ENCODE measurements around the gene ANKRD12. TPM values are rescaled to one million over a fixed set of nuclear protein-coding genes. Genes with fewer than 3 reads are reported as not detected.
"Not testable (repeated sequence)": the region's sequence is repeated elsewhere in the genome, so short reads cannot be mapped to it uniquely, and the experiment has no call there.

Gene ANKRD12
- total RNA-seq, 2 experiments from 2014 or later: 54.2 to 57.2 TPM

DNA sequence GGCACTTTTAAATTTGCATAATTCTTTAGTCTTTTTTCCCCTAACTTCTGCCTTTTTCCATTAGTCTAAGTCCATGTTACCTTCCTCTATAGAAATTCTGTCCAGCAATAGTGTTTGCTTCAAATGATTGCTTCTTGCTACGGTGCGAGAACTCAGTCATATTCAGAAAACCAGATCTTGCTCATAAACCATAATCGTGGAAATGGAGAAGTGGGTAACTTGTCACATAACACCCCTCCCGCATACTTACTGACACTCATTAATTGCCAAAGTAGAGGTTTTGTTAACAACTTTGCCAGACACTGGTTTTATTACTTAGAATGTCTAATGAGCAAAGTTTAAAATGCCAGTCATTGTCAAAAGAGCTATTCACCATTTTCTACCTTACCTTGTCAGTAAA lies 103.7 kb downstream of the ANKRD12 start:
- POLR2A ChIA-PET: interaction anchor here (1.0 kb wide), 1 partner anchor 157 kb away, joined by 3 read pairs; no protein-coding TSS in a partner anchor
- CTCF ChIA-PET: interaction anchor here (1.3 kb wide), 1 partner anchor 103 kb away, joined by 3 read pairs; no protein-coding TSS in a partner anchor

DNA sequence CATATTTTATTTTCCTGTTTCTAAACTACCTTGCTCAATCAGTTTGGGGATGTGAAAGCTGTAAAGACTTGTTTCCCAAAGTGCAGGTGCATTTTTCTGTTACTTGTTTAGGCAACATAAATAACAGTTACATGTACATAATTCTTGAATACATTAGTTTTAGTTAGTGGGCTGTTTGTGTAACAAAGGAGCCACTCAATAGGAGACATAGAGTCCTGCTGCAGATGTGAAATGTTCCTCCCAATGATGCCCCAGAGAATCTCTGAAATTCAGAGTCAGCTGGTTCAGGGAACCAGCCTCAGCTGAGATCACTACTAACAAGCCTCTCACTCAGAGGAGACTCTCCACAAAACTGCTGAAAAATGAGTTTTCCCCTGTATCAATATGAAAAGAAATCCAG lies 106.4 kb downstream of the ANKRD12 start:
- POLR2A ChIA-PET: no interaction called here
- CTCF ChIA-PET: no interaction called here

DNA sequence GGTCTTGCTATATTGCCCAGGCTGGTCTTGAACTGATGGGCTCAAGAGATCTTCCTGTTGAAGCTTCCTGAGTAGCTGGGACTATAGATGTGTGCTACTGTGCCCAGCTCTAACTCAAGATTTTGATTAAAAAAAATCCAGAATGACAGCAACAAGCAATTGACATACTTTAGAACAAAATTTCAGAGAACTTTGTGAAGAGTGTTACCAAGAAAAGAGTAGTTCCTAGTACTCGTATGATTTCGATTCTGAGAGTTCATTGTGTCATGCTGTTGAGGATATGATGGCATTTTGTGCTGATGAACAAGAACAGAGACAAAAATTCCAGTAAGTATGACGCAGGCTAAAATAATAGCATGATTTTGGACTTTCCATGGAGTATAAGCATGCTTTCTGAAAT lies 107.8 kb downstream of the ANKRD12 start:
- ChIA-PET POLR2A (interaction anchor here (0.9 to 1.1 kb wide), 2 partner anchors 85 to 222 kb away, joined by 3 read pairs; no protein-coding TSS in a partner anchor), CTCF (interaction anchor here (1.0 kb wide), 1 partner anchor 161 kb away, joined by 3 read pairs; no protein-coding TSS in a partner anchor)

DNA sequence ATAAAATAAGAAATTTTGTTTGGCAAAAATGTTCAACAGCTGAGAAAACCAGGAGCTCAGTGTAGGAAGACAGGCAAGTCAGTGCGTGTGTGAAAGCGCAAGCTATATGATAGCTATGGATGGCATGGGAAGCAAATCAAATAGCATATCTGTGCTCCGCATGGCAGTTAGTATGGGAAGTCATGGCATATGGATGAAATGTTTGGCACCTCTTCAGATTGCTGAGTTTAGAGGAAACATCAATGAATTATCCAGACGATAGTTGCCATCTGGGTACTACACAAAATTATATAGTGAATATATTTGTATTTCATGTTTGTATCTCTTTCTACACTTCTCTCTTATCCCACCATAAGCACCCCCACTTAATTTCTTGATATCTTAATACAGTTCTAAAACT lies 112.1 kb downstream of the ANKRD12 start:
- CTCF ChIA-PET: no interaction called here
- POLR2A ChIA-PET: no interaction called here

DNA sequence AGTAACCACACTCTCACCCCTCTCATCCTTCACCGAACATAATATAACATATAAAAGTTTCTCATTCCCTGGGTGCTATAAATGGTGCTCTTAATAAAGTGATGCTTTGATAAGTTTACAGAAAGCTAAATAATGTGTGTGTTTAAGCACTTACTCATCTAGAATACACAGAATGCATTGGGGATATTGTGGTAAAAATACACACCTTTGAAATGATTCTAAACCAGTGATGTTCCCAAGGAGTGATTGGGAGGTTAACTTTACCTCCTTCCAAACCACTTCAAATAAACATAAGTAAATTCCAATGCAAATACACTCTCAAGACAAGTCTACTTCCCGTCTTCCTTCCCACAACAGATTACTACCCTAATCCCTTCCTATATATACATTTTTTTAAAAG lies 112.7 kb downstream of the ANKRD12 start:
- ChIA-PET POLR2A (interaction anchor here (0.6 kb wide), 1 partner anchor 147 kb away, joined by 4 read pairs; no protein-coding TSS in a partner anchor), CTCF (no interaction called here)

DNA sequence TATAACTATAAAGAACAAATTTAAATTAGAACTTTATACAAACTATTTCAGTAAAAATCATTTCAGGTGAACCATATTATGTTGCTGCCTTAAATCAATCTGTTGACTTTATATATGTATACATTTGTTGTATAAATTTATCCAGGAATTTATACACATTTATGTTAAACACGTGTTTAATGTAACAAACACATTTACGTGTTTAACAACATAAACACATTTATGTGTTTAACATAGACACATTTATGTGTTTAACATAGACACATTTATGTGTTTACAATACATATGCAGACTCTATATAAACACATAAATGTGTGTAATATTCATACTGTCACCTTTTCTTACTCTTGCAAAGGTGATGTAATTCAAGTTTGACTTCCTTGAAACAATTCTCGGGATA lies 122.6 kb downstream of the ANKRD12 start:
- CTCF ChIA-PET: no interaction called here
- POLR2A ChIA-PET: no interaction called here

DNA sequence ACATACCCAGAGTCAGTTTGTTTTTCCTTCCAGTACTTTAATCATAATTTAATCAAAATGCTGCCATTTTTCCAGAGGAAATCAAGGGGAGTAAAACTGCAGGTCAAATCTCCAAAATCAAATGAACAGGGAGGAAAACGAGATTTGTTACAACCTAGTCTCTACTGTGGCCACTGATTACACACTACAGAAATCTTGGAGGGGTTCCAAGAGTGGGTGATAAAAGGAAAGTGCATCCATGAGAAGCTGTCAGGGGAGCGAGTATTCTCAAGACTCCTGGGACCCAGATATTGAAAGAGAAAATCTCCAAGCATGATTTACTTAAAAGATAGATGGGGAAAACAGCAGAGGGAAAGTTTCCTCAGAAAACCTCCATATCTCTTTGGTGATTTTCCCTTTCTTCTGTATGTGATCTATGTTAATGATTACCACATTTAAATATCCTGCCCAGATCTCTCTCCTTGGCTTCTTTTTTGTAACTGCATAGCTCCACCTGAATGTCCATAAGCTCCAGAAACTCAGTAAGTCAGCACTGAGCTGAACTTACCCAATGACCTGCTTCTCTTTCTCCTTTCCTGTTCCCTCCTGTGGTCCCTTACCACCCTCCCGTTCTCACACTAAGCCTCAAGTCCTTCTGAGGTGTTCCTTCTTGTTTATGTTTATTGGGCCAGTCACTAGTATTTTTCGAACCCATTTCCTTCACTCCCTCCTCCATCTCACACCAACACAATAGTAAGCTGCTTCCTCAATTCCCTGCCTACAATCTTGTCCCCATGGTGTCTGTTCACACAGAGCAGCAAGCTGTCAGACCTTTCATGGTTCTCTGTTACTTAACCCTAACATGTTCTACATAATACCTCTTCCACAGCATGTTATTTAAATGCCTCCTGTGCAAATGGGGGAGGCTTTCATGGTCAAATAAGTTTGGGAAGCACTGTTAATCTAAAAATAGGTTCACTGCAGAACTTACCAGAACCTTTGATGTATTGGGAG lies 124.1 kb downstream of the ANKRD12 start:
- ChIA-PET CTCF (no interaction called here), POLR2A (no interaction called here)

DNA sequence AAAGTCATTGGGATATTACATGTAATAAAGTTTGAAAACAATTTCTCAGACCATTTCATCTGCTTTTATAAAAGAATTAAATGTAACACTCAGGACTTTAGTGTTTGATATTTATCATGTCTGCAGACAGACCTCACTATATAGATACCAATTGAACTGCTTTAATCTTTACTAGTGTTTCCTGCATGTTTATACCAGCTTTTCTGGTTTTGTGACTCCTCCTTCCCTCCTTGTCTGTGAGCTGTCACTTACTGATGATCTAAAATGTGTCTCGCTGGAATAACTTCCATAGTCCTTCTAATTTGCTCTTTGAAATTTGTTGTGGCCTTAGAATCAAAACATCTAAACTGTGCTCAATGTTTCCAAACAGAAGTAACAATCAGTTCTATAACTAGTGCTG lies 126.7 kb downstream of the ANKRD12 start:
- ChIA-PET POLR2A (no interaction called here), CTCF (no interaction called here)

DNA sequence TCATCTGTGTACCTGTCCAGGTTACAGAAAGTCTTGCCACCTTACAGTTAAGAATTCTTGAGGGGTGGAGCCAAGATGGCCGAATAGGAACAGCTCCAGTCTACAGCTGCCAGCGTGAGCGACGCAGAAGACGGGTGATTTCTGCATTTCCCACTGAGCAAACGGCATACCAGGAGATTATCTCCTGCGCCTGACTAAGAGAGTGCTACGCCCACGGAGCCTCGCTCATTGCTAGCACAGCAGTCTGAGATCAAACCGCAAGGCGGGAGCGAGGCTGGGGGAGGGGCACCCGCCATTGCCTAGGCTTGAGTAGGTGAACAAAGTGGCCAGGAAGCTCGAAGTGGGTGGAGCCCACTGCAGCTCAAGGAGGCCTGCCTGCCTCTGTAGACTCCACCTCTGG lies 128.2 kb downstream of the ANKRD12 start:
- CTCF ChIA-PET, POLR2A ChIA-PET: not testable (repeated sequence)

DNA sequence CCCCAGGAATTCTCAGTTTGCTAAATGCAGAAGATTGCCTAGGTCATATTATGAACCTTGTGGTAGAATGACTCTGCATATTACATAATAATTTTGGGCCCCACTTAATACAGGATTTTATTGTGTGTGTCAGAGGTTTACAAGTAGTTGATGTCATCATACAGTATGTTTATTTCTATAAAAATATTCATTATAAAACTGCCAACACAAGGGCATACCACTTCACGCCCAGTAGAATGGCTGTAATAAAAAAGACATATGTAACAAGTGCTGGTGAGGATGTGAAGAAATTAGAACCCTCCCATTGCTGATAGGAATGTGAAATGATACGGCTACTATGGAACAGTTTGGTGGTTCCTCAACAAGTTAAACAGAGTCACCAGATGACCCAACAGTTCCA lies 136.6 kb downstream of the ANKRD12 start:
- ChIA-PET POLR2A (no interaction called here), CTCF (no interaction called here)

DNA sequence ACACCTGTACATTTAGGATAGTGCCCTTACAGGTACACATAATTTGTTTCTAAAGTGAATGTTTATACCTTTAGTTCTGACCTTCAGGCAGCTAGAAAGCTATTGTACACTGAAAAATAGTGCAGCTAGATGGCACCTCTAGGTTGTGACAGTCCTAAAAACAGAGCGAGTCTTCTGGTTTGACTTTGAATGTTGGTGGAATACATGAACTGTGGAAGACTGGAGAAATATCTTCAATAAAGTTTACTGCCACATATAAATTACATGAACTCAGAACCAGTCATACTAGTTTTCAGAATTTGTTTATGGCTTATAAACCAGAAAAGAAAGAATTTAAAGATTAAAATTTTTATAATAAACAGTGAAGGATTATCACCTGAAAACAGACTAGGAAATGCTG lies 139.3 kb downstream of the ANKRD12 start:
- CTCF ChIA-PET: no interaction called here
- POLR2A ChIA-PET: no interaction called here

DNA sequence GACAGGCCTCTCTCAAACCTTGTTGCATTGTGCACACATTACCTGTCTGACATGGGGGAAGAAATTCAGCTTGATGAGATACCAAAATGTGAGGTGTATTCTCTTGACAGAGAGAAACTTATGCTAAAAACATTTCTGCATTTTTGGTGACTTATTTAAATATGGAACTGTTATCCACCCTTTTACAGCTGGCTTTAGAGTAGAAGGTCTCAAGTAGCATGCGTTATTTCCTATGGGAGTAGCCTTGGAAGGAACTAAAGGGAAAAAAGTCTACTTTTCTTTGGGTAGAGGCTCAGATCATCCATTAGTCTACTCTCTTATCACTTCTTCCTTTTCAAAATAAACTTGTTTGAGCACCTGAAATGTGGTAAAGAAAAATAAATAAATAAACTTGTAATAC lies 141.4 kb downstream of the ANKRD12 start:
- CTCF ChIA-PET: no interaction called here
- POLR2A ChIA-PET: no interaction called here

DNA sequence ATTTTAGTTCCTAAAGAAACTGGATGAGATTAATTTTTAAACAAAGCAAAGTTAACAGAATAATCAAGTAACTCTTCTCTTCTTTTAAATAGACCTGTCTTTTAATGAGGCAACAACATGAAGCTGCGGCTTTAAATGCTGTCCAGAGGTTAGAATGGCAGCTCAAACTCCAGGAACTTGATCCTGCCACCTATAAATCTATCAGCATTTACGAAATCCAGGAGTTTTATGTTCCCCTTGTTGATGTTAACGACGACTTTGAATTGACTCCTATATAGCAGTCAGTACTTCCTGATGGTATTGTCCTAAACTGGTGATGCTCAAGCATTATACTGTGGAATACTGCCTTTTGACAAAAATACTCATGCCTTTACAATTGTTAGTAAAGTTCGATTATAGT lies 144.3 kb downstream of the ANKRD12 start:
- CTCF ChIA-PET: no interaction called here
- POLR2A ChIA-PET: no interaction called here

DNA sequence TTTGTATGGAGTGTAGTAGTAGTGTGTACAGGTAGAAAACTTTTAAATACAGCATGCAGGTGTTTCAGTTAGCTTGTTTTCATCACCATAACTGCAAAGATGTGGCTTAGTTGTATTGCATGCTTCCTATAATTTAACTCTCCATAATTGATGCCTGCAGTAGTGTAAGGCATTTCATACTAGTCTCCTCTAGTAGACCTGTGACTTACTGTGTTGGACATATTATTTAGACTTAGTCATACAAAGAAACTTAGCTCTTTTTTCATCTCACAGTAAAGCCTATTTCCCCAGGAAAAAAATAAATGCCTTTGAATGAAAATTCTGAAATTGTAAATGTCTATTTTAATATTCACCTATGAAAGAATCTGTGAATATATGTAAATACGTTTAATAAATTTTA lies 145.2 kb downstream of the ANKRD12 start:
- ChIA-PET POLR2A (no interaction called here), CTCF (interaction anchor here (0.9 kb wide), 1 partner anchor 14 kb away, joined by 3 read pairs; no protein-coding TSS in a partner anchor)

DNA sequence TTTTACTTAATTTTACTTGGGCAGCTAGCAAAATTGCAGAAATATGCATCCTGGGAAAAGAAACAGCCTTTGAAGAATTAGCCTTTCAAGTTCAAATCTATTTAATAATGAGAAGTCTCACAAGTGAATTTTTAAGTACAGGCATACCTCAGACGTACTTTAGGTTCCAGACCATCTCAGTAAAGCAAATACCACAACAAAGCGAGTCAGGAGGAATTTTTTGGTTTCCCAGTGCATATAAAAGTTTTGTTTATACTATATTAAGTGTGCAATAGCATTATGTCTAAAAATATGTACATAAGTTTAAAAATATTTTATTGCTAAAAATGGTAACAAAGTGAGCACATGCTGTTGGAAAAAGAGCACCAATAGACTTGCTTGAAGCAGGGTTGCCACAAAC lies 147.2 kb downstream of the ANKRD12 start:
- ChIA-PET POLR2A (no interaction called here), CTCF (no interaction called here)

DNA sequence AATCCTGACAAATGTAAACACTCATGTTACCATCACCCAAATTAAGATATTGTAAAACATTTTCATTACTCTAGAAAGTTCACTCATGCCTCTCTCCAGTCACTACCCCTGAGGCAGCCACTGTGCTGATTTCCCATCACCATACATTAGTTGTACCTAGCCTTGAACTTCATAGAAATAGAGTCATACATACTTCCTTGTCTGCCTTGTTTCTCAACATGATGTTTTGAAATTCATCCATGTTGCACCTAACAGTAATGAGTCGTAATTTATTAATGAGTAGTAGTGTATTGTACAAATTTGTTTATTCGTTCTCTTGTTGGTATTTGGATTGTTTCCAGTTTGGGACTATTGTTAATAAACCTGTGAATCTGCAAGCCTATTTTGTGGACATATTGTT lies 149.0 kb downstream of the ANKRD12 start:
- ChIA-PET POLR2A (no interaction called here), CTCF (no interaction called here)

DNA sequence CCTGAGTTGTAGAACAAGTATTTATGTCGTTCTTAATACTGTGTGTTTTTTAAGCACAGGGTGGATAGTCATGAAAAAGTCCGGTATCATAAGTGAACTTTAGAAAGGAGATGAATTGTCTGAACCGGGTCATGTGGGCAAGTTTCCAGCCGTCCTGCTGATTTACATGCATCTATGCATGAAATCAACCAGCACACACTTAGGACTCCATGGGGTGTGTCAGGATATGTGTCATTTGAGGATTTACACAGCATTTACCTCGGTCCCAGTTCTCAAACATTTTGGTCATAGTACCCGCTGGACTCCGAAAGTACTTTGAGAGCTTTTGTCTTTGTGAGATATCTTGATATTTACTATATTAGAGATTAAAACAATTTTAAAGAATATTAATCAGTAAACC lies 150.5 kb downstream of the ANKRD12 start:
- CTCF ChIA-PET: no interaction called here
- POLR2A ChIA-PET: no interaction called here

DNA sequence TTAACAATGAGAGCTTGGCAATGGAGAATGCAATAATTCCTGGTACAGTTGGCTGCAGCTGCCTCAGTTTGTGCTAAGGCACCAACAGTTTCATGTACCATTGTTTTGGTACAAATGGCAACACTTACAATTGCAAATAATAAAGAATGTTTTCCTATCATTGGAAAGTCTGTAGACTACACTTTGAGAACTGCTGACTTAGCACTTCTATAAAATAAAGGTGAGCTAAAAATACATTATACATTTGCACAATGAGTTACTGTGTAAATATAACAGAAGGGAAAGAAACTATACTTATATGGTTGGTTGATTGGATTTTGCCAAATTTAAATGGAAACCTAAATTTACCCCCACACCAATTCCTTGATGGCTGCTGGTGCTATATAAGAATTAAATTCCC lies 153.1 kb downstream of the ANKRD12 start:
- CTCF ChIA-PET: no interaction called here
- POLR2A ChIA-PET: no interaction called here

DNA sequence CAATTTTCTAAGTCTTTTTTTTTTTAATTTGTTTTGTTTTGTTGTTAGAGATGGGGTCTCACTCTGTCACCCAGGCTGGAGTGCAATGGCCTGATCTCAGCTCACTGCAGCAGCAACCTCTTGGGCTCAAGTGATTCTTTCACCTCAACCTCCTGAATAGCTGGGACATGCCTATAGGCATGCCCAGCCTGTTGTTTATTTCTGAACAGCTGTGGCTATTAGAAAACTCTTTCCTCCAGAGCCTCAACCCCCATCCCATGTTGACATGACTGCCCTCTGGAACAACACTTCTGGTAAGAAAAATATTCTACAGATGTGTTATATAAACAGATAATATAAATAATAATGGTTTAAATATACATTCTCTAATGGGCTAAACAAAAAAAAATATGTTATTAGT lies 153.6 kb downstream of the ANKRD12 start:
- POLR2A ChIA-PET: no interaction called here
- CTCF ChIA-PET: no interaction called here

DNA sequence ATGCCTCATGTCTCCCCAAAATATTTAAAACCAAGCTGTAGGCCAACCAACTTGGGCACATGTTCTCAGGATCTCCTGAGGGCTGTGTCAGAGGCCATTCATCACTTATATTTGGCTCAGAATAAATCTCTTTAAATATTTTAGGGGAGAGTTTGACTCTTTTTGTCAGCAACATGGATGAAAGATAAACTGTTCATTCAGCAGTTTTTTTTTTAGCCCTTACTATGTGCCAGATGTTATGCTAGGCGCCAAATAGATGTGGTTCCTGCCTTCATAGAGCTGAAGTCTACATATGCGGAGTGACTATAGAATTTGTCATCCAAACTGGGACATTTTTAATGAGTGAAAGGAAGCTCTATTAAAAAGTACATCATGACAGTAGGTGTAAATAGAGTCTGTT lies 155.5 kb downstream of the ANKRD12 start:
- POLR2A ChIA-PET: no interaction called here
- CTCF ChIA-PET: no interaction called here

DNA sequence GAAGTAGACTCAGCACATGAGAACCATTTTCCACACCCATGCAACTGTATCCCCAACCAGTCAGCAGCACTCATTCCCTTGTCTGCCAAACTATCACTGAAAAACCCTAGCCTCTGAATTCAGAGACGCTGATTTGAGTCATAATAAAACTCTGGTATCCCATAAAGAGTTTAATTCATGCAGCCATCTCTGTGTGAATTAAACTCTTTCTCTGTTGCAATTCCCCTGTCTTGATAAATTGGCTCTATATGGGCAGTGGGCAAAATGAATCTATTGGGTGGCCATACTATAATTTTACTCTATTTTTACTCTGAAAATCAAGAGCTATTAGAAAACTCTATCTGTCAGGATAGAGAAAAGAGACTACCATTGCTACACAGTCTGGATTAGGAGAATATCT lies 157.4 kb downstream of the ANKRD12 start:
- CTCF ChIA-PET: no interaction called here
- POLR2A ChIA-PET: no interaction called here
